Osteocyte (in vitro differentiated cells): ENCODE data around the gene TIAM2. TPM values are rescaled to one million over a fixed set of nuclear protein-coding genes. Genes with fewer than 3 reads are reported as not detected.

Experiments used
- DNase-seq: peaks from one replicate; pipeline ENCODE4 v3.0.0; 2021; ENCODE audit warnings: mixed read lengths; ENCODE audit not compliant: unreplicated experiment; ENCODE audit errors: extremely low spot score
- H3K27ac Mint-ChIP-seq: one replicate; pipeline ENCODE4 v1.8.0; 2021; ENCODE audit warnings: mild to moderate bottlenecking, mixed read lengths; ENCODE audit not compliant: unreplicated experiment
- H3K27me3 Mint-ChIP-seq: one replicate; pipeline ENCODE4 v1.8.0; 2021; ENCODE audit warnings: mixed read lengths; ENCODE audit not compliant: unreplicated experiment
- H3K36me3 Mint-ChIP-seq: one replicate; pipeline ENCODE4 v1.8.0; 2021; ENCODE audit warnings: mixed read lengths; ENCODE audit not compliant: unreplicated experiment
- H3K4me1 Mint-ChIP-seq: one replicate; pipeline ENCODE4 v1.8.0; 2021; ENCODE audit warnings: mixed read lengths; ENCODE audit not compliant: unreplicated experiment
- H3K4me3 Mint-ChIP-seq: one replicate; pipeline ENCODE4 v1.8.0; 2021; ENCODE audit warnings: mild to moderate bottlenecking, moderate library complexity, mixed read lengths; ENCODE audit not compliant: unreplicated experiment
- H3K9me3 Mint-ChIP-seq: one replicate; pipeline ENCODE4 v1.8.0; 2021; ENCODE audit warnings: mixed read lengths; ENCODE audit not compliant: unreplicated experiment
- total RNA-seq: library from RNA; stranded (reverse); gene quantifications from 2 replicates; pipeline ENCODE4 v1.2.1, GENCODE V29; 2021
- TF ChIP-seq, protein P1 (sequence below): fragments of 200-600 bp; sonication (generic); IDR thresholded peaks from 2 replicates; pipeline ENCODE4 v1.5.0; 2021; ENCODE audit warnings: antibody characterized with exemption, mild to moderate bottlenecking, moderate library complexity

TIAM2 gene
- total RNA-seq, 1 donor from 2014 or later: 11.2 TPM

- DNase-seq: no peak
- H3K36me3 Mint-ChIP-seq: no peaks in the 10 kb centered on the region
- no peak overlapping the region for H3K4me3 Mint-ChIP-seq
- TF ChIP-seq, protein P1, sequence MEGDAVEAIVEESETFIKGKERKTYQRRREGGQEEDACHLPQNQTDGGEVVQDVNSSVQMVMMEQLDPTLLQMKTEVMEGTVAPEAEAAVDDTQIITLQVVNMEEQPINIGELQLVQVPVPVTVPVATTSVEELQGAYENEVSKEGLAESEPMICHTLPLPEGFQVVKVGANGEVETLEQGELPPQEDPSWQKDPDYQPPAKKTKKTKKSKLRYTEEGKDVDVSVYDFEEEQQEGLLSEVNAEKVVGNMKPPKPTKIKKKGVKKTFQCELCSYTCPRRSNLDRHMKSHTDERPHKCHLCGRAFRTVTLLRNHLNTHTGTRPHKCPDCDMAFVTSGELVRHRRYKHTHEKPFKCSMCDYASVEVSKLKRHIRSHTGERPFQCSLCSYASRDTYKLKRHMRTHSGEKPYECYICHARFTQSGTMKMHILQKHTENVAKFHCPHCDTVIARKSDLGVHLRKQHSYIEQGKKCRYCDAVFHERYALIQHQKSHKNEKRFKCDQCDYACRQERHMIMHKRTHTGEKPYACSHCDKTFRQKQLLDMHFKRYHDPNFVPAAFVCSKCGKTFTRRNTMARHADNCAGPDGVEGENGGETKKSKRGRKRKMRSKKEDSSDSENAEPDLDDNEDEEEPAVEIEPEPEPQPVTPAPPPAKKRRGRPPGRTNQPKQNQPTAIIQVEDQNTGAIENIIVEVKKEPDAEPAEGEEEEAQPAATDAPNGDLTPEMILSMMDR: peak; percentile 35
- H3K9me3 Mint-ChIP-seq: no peaks in the 10 kb centered on the region
- H3K27ac Mint-ChIP-seq: no peak overlapping the region
- H3K27me3 Mint-ChIP-seq: no peaks in the 10 kb centered on the region
- peaks cover 38% of the 10 kb centered on the region for H3K4me1 Mint-ChIP-seq
Measured at GRCh38 chr6:155152211-155153076, 157.3 kb downstream of the TIAM2 start.

- no peak for DNase-seq
- Mint-ChIP-seq H3K4me1 (peaks cover 48% of the 10 kb centered on the region), H3K9me3 (no peaks in the 10 kb centered on the region), H3K36me3 (no peaks in the 10 kb centered on the region), H3K27ac (peak overlapping the region; percentile 72), H3K27me3 (no peaks in the 10 kb centered on the region), H3K4me3 (no peak overlapping the region)
- TF ChIP-seq, protein P1: no peak
Measured at GRCh38 chr6:155154158-155154830, 159.2 kb downstream of the TIAM2 start.

DNA sequence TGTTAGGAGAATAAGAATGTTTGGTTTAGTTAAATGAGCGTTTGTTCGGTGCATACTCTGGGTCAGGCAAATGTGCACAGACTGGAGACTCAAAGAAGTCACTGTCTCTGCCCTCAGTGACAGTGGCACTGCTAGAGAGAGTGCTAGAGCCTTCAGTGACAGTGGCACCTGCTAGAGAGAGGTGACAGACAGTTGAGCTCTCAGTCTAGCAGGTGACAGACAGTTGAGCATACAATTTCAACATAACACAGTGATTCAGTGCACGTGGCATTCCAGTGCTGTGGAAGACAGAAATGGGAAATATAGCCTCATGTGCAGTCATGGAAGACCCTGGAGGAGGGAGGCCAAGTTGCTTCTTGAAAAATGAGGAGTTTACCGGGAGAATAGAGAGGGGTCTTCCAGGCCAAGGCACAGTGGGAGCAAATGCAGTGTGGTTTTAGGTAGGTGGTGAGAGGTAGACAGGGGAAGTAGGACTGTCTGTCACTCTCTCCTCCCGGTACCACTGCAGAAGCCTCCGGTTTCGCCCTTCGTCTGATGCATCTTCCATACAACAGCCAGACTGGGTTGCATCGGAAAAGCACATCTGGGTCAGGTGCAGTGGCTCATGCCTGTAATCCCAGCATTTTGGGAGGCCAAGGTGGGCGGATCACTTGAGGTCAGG lies 160.8 kb downstream of the TIAM2 start:
- no peak overlapping the region for H3K27ac Mint-ChIP-seq
- no peaks in the 10 kb centered on the region for H3K9me3 Mint-ChIP-seq
- no peak overlapping the region for H3K4me3 Mint-ChIP-seq
- H3K27me3 Mint-ChIP-seq: no peaks in the 10 kb centered on the region
- TF ChIP-seq, protein P1: no peak
- peaks cover 48% of the 10 kb centered on the region for H3K4me1 Mint-ChIP-seq
- no peaks in the 10 kb centered on the region for H3K36me3 Mint-ChIP-seq
- no peak for DNase-seq

- Mint-ChIP-seq H3K4me1 (peaks cover 48% of the 10 kb centered on the region), H3K9me3 (no peaks in the 10 kb centered on the region), H3K4me3 (no peak overlapping the region), H3K27me3 (no peaks in the 10 kb centered on the region), H3K36me3 (no peaks in the 10 kb centered on the region), H3K27ac (peak overlapping the region; percentile 56)
- no peak for DNase-seq
- TF ChIP-seq, protein P1: no peak
Measured at GRCh38 chr6:155157101-155157500, 162.0 kb downstream of the TIAM2 start.
